Smooth muscle cell (in vitro differentiated cells): ENCODE data around the gene VEZT. TPM values are rescaled to one million over a fixed set of nuclear protein-coding genes. Genes with fewer than 3 reads are reported as not detected.

ENCODE experiments used
- DNase-seq: peaks from one replicate; lab custom pipeline; 2025; ENCODE audit not compliant: unreplicated experiment; lab: John Stamatoyannopoulos, UW
- H2AFZ ChIP-seq: fragments of 200-600 bp; sonication (generic); 2 replicates; pipeline ENCODE4 v1.6.0; 2016; ENCODE audit warnings: antibody characterized with exemption, low read depth, mild to moderate bottlenecking
- H3F3A ChIP-seq: fragments of 200-600 bp; sonication (generic); 2 replicates; pipeline ENCODE4 v1.6.0; 2017; ENCODE audit warnings: antibody characterized with exemption, low read depth
- H3K27ac ChIP-seq: fragments of 200-600 bp; sonication (generic); 2 replicates; pipeline ENCODE4 v1.5.1; 2016; ENCODE audit warnings: low read depth, mild to moderate bottlenecking
- H3K27me3 ChIP-seq: fragments of 200-600 bp; sonication (generic); 2 replicates; pipeline ENCODE4 v1.6.1; 2016; ENCODE audit warnings: low read depth, mild to moderate bottlenecking
- H3K36me3 ChIP-seq: fragments of 200-600 bp; sonication (generic); 2 replicates; pipeline ENCODE4 v1.5.1; 2016; ENCODE audit warnings: low read depth
- H3K4me1 ChIP-seq: fragments of 200-600 bp; sonication (generic); 2 replicates; pipeline ENCODE4 v1.5.1; 2016; ENCODE audit warnings: low read depth
- H3K4me2 ChIP-seq: fragments of 200-600 bp; sonication (generic); 2 replicates; pipeline ENCODE4 v1.6.0; 2016; ENCODE audit warnings: mild to moderate bottlenecking
- H3K4me3 ChIP-seq: fragments of 200-600 bp; sonication (generic); 2 replicates; pipeline ENCODE4 v1.5.1; 2016; ENCODE audit warnings: mild to moderate bottlenecking
- H3K79me2 ChIP-seq: fragments of 200-600 bp; sonication (generic); 2 replicates; pipeline ENCODE4 v1.6.0; 2016; ENCODE audit warnings: low read depth, mild to moderate bottlenecking
- H3K9ac ChIP-seq: fragments of 200-600 bp; sonication (generic); 2 replicates; pipeline ENCODE4 v1.6.0; 2016; ENCODE audit warnings: low read depth
- H3K9me3 ChIP-seq: fragments of 200-600 bp; sonication (generic); replicated peaks from 2 replicates; pipeline ENCODE4 v1.5.1; 2016; ENCODE audit warnings: low read depth
- H4K20me1 ChIP-seq: fragments of 200-600 bp; sonication (generic); 2 replicates; pipeline ENCODE4 v1.6.0; 2016; ENCODE audit warnings: low read depth
- WGBS: methylation state at CpG from one replicate; pipeline ENCODE4 v1.1.7; 2016; ENCODE audit warnings: low lambda C conversion rate; 5-methylcytosine and 5-hydroxymethylcytosine counted together
- polyA plus RNA-seq: library from polyadenylated mRNA; unstranded; fragments of >200 nt; fragmentation: Nextera tagmentation; extraction: Ambion mirVana; gene quantifications from 2 replicates; pipeline ENCODE4 v1.2.1, GENCODE V29; 2016
- total RNA-seq: library from RNA; depleted of rRNA; stranded (reverse); fragments of >200 nt; gene quantifications from 2 replicates; pipeline ENCODE4 v1.2.3, GENCODE V29; 2014
- TF ChIP-seq, protein P1 (sequence below): fragments of 200-600 bp; sonication (generic); IDR thresholded peaks from 2 replicates; pipeline ENCODE4 v1.5.1; 2017; ENCODE audit warnings: borderline replicate concordance, mild to moderate bottlenecking, antibody characterized with exemption; ENCODE audit not compliant: insufficient read depth, poor library complexity, severe bottlenecking

The VEZT gene
- total and polyA plus RNA-seq, 2 experiments from 2014 or later: 21.2 to 65.2 TPM

- Histone ChIP-seq H3K4me2 (peak overlapping the region; percentile 35), H3F3A (peaks cover 14% of the 10 kb centered on the region), H2AFZ (no peak overlapping the region), H3K9ac (no peak overlapping the region), H3K27ac (peak overlapping the region; percentile 59), H3K27me3 (no peaks in the 10 kb centered on the region), H3K4me1 (peaks cover 23% of the 10 kb centered on the region), H3K9me3 (no peaks in the 10 kb centered on the region), H3K79me2 (peaks cover 7% of the 10 kb centered on the region), H3K36me3 (no peaks in the 10 kb centered on the region), H3K4me3 (no peak overlapping the region), H4K20me1 (no peaks in the 10 kb centered on the region)
- TF ChIP-seq, protein P1, sequence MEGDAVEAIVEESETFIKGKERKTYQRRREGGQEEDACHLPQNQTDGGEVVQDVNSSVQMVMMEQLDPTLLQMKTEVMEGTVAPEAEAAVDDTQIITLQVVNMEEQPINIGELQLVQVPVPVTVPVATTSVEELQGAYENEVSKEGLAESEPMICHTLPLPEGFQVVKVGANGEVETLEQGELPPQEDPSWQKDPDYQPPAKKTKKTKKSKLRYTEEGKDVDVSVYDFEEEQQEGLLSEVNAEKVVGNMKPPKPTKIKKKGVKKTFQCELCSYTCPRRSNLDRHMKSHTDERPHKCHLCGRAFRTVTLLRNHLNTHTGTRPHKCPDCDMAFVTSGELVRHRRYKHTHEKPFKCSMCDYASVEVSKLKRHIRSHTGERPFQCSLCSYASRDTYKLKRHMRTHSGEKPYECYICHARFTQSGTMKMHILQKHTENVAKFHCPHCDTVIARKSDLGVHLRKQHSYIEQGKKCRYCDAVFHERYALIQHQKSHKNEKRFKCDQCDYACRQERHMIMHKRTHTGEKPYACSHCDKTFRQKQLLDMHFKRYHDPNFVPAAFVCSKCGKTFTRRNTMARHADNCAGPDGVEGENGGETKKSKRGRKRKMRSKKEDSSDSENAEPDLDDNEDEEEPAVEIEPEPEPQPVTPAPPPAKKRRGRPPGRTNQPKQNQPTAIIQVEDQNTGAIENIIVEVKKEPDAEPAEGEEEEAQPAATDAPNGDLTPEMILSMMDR: no peak
- 47% methylated on average over 8 of the region's 8 CpGs for WGBS
- DNase-seq: no peak
Measured at GRCh38 chr12:95173392-95174251, 44.0 kb upstream of the VEZT start.

DNA sequence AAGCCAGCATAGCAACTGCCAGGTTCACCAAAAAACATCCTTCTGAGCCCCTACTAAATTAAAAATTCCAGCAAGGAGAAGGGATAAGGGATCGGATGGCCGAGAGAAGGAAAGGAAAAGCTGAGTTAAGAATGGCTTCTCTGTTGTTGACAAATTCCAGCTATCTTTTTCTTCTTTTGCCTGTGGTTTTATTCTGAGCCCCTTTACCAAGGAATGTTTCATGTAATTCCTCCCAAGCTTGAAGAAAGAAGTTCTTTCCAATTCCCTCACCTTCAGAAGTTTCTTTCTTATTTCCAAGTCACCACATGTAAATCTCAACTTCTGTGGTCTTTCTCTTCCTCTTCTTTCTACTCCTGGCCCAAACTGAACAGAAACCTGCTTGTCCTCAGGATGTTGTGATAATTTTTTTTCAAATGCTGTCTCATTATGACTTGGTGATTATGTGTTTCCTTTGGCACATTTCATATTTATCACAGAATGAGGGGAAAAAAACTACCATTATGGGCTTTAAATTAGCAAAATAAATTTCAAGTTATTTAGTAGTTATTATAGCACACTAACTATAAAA lies 40.3 kb upstream of the VEZT start:
- 42% methylated on average over 2 of the region's 2 CpGs for WGBS
- Histone ChIP-seq H3K4me1 (peaks cover 12% of the 10 kb centered on the region), H3K4me3 (no peak overlapping the region), H3K9ac (no peak overlapping the region), H2AFZ (no peak overlapping the region), H3K4me2 (peak overlapping the region; percentile 48), H4K20me1 (no peaks in the 10 kb centered on the region), H3K27ac (peak overlapping the region; percentile 85), H3F3A (peaks cover 14% of the 10 kb centered on the region), H3K27me3 (no peaks in the 10 kb centered on the region), H3K9me3 (no peaks in the 10 kb centered on the region), H3K36me3 (no peaks in the 10 kb centered on the region), H3K79me2 (peaks cover 7% of the 10 kb centered on the region)
- no peak for DNase-seq
- TF ChIP-seq, protein P1: no peak

DNA sequence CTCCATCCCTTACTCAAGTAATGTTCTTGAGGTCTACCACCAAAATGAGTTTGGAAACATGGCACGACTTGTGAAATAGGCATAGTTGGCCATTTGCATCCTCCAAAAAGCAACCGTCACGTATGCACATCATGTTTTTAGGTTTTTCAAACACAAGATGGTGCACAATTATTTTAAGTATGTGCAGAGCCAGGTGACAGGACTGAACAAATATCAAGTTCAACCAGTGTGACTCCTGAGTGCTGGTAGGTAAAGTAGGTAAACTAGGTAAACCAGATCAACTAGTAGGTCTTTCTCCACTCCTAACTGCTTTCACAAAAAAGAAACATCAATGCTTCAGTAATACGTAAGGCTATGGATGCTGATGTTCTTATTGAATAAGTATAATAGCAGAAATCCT lies 39.5 kb upstream of the VEZT start:
- no peak for DNase-seq
- no peaks in the 10 kb centered on the region for H4K20me1 ChIP-seq
- TF ChIP-seq, protein P1: no peak
- H3K4me1 ChIP-seq: peaks cover 12% of the 10 kb centered on the region
- H3K36me3 ChIP-seq: no peaks in the 10 kb centered on the region
- H2AFZ ChIP-seq: no peak overlapping the region
- H3K9ac ChIP-seq: no peak overlapping the region
- no peaks in the 10 kb centered on the region for H3K27me3 ChIP-seq
- H3K4me3 ChIP-seq: no peak overlapping the region
- H3K79me2 ChIP-seq: peaks cover 7% of the 10 kb centered on the region
- H3K4me2 ChIP-seq: peak overlapping the region; percentile 37
- H3F3A ChIP-seq: peaks cover 12% of the 10 kb centered on the region
- WGBS: 76% methylated on average over 4 of the region's 4 CpGs
- no peaks in the 10 kb centered on the region for H3K9me3 ChIP-seq
- H3K27ac ChIP-seq: peak overlapping the region; percentile 85
